Epithelial cell of esophagus (primary cell): ENCODE measurements around the gene TRIM8.

ENCODE experiments used
- DNase-seq: peaks from one replicate; pipeline ENCODE4 v3.0.0; 2010; ENCODE audit warnings: low read depth
- H3K4me3 ChIP-seq: 2 replicates; pipeline ENCODE4 v1.5.1; 2011; ENCODE audit warnings: mild to moderate bottlenecking, low read length, control low read depth
- CTCF ChIP-seq: IDR thresholded peaks from 2 replicates; pipeline ENCODE4 v1.5.1; 2011; ENCODE audit warnings: low read depth, mild to moderate bottlenecking, low read length, control low read depth, inconsistent platforms; ENCODE audit not compliant: insufficient read depth; ENCODE audit errors: missing control alignments

TRIM8 gene

GRCh38 chr10:102632394-102633111, 11.7 kb upstream of the TRIM8 start:
- TF ChIP-seq CTCF: no peak
- no peak overlapping the region for H3K4me3 ChIP-seq
- no peak for DNase-seq

- TF ChIP-seq CTCF: no peak
- peak; percentile 36 for DNase-seq
- no peak overlapping the region for H3K4me3 ChIP-seq
Measured at GRCh38 chr10:102633287-102633686, 11.0 kb upstream of the TRIM8 start.

- no peak overlapping the region for H3K4me3 ChIP-seq
- no peak for DNase-seq
Measured at GRCh38 chr10:102633848-102634247, 10.4 kb upstream of the TRIM8 start.

GRCh38 chr10:102634686-102635085, 9.6 kb upstream of the TRIM8 start:
- TF ChIP-seq CTCF: no peak
- no peak overlapping the region for H3K4me3 ChIP-seq
- peak; percentile 80 for DNase-seq

More at GRCh38 chr10:102633848-102634247, 10.4 kb upstream of the TRIM8 start:
- no peak for TF ChIP-seq CTCF

GRCh38 chr10:102635377-102635776, 8.9 kb upstream of the TRIM8 start:
- H3K4me3 ChIP-seq: no peak overlapping the region
- no peak for TF ChIP-seq CTCF
- DNase-seq: no peak

GRCh38 chr10:102639537-102639936, 4.7 kb upstream of the TRIM8 start:
- no peak for TF ChIP-seq CTCF
- no peak for DNase-seq
- H3K4me3 ChIP-seq: no peak overlapping the region

GRCh38 chr10:102641402-102641801, 2.9 kb upstream of the TRIM8 start:
- no peak for TF ChIP-seq CTCF
- DNase-seq: no peak
- peak overlapping the region; percentile 91 for H3K4me3 ChIP-seq
